ENCODE measurements around the gene RHD.
"Not testable (repeated sequence)": the region's sequence is repeated elsewhere in the genome, so short reads cannot be mapped to it uniquely, and the experiment has no call there.

The RHD gene

DNA sequence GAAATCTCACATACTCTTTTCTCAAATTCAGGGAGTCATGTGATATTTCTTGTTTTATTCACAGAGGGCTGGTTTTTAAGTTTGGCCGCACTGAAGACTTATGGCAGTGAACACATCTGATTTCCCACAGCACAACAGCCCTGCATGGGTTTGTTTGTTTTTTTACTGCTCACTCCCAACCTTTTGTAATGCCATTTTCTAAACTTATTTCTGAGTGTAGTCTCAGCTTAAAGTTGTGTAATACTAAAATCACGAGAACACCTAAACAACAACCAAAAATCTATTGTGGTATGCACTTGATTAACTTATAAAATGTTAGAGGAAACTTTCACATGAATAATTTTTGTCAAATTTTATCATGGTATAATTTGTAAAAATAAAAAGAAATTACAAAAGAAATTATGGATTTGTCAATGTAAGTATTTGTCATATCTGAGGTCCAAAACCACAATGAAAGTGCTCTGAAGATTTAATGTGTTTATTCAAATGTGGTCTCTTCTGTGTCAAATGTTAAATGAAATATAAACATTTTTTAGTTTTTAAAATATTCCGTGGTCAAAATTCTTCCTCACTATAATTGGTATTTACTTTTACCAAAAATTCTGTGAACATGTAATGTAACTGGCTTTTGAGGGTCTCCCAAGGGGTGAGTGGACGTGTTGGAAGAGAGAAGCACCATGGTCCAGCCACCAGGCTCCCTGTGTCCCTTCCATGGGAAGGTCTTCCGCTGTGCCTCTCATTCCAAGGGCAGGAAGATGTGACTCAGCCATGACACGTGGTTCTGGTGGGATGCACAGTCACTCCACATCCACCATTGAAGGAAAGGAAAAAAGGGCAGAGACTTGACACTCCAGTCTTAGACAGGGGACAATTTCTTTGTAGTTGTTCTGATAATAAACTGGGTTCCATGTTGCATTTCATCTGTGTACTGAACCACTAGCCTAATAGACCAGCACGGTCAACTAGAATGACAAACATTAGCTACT lies 88.6 kb downstream of the RHD start:
- DNase-seq = no peak

DNA sequence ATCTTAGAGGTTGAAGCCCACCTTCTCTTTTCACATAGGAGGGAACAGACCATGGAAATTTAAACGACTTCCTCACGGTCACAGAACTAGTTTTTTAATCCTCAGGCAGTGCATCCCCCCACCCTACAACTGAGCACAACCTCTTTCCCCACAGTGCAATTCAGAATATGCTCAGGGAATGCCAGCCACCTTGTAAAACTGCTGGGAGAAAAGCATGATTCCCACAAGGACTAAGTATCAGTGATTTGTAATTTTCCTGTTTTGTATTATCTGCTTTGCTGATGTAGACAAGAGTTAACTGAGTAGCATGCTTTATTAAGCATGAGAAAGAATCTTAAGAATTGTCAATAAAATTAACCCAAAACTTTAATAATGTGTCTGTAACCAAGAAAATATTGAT lies 89.6 kb downstream of the RHD start:
- DNase-seq = no peak

- not testable (repeated sequence) for DNase-seq
These were observed 90.6 kb downstream of the RHD start for GRCh38 chr1:25362634-25363559.

DNA sequence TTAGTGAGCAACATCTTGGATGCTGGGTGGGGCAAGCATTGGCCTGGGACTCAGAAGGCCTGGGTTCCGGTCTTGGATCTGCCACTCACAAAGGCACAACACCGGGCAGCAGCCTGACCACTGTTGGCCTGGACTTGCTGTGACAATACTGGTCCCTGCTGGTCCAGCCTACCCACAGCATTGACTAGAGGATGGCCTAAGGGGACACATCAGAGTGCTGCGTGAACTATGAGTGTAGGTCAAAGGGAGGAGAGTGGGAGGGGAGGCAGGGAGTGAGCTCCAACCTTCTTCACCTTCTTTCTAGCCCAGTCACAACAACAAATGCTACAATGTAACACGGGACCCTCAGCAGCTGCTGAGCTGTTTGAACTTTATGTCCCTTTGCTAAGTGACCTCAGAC lies 96.9 kb downstream of the RHD start:
- no peak for DNase-seq

DNA sequence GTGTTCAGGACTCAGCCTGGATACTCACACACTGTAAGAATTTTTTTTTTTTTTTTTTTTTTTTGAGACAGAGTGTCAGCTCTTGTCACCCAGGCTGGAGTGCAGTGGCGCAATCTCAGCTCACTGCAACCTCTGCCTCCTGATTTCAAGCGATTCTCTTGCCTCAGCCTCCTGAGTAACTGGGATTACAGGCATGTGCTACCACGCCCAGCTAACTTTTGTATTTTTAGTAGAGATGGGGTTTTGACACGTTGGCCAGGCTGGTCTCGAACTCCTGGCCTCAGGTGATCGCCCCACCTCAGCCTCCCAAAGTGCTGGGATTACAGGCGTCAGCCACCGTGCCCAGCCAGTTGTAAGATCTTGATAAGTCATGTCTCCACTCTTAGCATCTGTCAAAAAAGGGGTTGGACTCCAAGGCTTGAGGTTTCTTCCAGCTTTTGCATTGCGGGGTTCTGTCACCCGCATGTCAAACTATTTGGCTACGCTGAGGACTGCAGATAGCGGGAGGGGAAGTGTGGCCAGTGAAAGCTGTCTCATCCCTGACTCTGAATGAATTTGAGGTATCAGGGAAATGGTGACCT lies 97.5 kb downstream of the RHD start:
- DNase-seq = not testable (repeated sequence)

GRCh38 chr1:25371757-25372156 lies 99.4 kb downstream of the RHD start:
- DNase-seq = not testable (repeated sequence)

GRCh38 chr1:25378367-25378766 lies 106.1 kb downstream of the RHD start:
- not testable (repeated sequence) for DNase-seq

All from CD4-positive, alpha-beta T cell treated with Interferon gamma for 1 hour (primary cell).